Colonic mucosa (tissue), 4 donors: ENCODE measurements around the gene SLC46A1. TPM values are rescaled to one million over a fixed set of nuclear protein-coding genes. Genes with fewer than 3 reads are reported as not detected.
A peak's percentile ranks its signal among the peaks of the same experiment; 100 is the strongest.
"Not testable (repeated sequence)": the region's sequence is repeated elsewhere in the genome, so short reads cannot be mapped to it uniquely, and the experiment has no call there.

Experiments
- DNase-seq: peaks from one replicate; pipeline ENCODE4 v3.0.0-alpha.2; 2020
- H3K27ac ChIP-seq: fragments of 200-600 bp; one replicate; pipeline ENCODE4 v1.8.0; 2021
- H3K27me3 ChIP-seq: fragments of 200-600 bp; one replicate; pipeline ENCODE4 v1.8.0; 2021
- H3K36me3 ChIP-seq: fragments of 200-600 bp; one replicate; pipeline ENCODE4 v1.8.0; 2021
- H3K4me1 ChIP-seq: fragments of 200-600 bp; one replicate; pipeline ENCODE4 v1.8.0; 2021; ENCODE audit warnings: mild to moderate bottlenecking
- H3K4me3 ChIP-seq: fragments of 200-600 bp; one replicate; pipeline ENCODE4 v1.8.0; 2021
- H3K9ac ChIP-seq, 2 donors: one replicate each; pipeline ENCODE4 v1.7.0; 2013; ENCODE audit warnings: control low read depth in 2 of 2, low read depth in 2 of 2, low read length in 2 of 2
- H3K9me3 ChIP-seq: fragments of 200-600 bp; one replicate; pipeline ENCODE4 v1.8.0; 2021
- CTCF ChIP-seq: fragments of 200-600 bp; IDR thresholded peaks from one replicate; pipeline ENCODE4 v1.8.0; 2022; ENCODE audit warnings: antibody characterized with exemption, mild to moderate bottlenecking
- intact Hi-C: fragments of 100-400 bp; cut with DNase I; formaldehyde crosslinking; loops from one replicate; pipeline ENCODE4 v1.14.1; 2022
- total RNA-seq, 2 donors: library from RNA; stranded (reverse); fragmentation: NEBNext Ultra II Directional in 1 of 2; extraction: Animal tissue kit (Norgen Biotek cat#: 25700) in 1 of 2; gene quantifications; one replicate each; pipeline ENCODE4 v1.2.1, GENCODE V29; 2021
- donor health status: healthy.
- donor health status: DM: no; HTN: no; CAD: no.
- donor health status: DM: no; HTN: no; CAD: no.

SLC46A1 gene
- 1 to 10 TPM; 4.3 to 5.4 TPM for total RNA-seq

GRCh38 chr17:28405632-28406472, at the start of gene SLC46A1:
Gene SLC46A1 (minus strand): TSS chr17:28406212. CDS start chr17:28406114, 98 bp downstream.
- H3K9ac ChIP-seq, result peak within 1 kb of the TSS; percentile 32 to 63
- H3K4me1 ChIP-seq, result peaks cover 4% of the 10 kb centered on the region
- no peaks in the 10 kb centered on the region for H3K27me3 ChIP-seq
- intact Hi-C loops, result no loop called here
- peak; percentile 65 for DNase-seq
- TF ChIP-seq CTCF, result no peak
- H3K9me3 ChIP-seq, result no peaks in the 10 kb centered on the region
- H3K4me3 ChIP-seq, result peak within 1 kb of the TSS; percentile 74
- no peaks in the 10 kb centered on the region for H3K36me3 ChIP-seq
- no peak within 1 kb of the TSS for H3K27ac ChIP-seq

GRCh38 chr17:28449859-28450258, 43.8 kb upstream of the SLC46A1 start:
- intact Hi-C loops, result no loop called here
- no peaks in the 10 kb centered on the region for H3K27me3 ChIP-seq
- H3K9ac ChIP-seq, result no peak overlapping the region
- H3K27ac ChIP-seq, result no peak overlapping the region
- no peaks in the 10 kb centered on the region for H3K4me1 ChIP-seq
- DNase-seq, result no peak
- H3K4me3 ChIP-seq, result no peak overlapping the region
- H3K9me3 ChIP-seq, result no peaks in the 10 kb centered on the region
- no peak for TF ChIP-seq CTCF
- no peaks in the 10 kb centered on the region for H3K36me3 ChIP-seq

GRCh38 chr17:28447396-28447760, 41.4 kb upstream of the SLC46A1 start:
- Histone ChIP-seq H3K9ac (no peak overlapping the region), H3K27me3 (no peaks in the 10 kb centered on the region), H3K9me3 (no peaks in the 10 kb centered on the region), H3K36me3 (no peaks in the 10 kb centered on the region), H3K27ac (no peak overlapping the region), H3K4me3 (no peak overlapping the region), H3K4me1 (no peaks in the 10 kb centered on the region)
- intact Hi-C loops, result no loop called here
- DNase-seq, result no peak
- no peak for TF ChIP-seq CTCF

- no peak overlapping the region for H3K27ac ChIP-seq
- no peaks in the 10 kb centered on the region for H3K4me1 ChIP-seq
- no peaks in the 10 kb centered on the region for H3K36me3 ChIP-seq
- no peak overlapping the region for H3K9ac ChIP-seq
- no peak for TF ChIP-seq CTCF
- H3K9me3 ChIP-seq, result no peaks in the 10 kb centered on the region
- DNase-seq, result no peak
- H3K4me3 ChIP-seq, result no peak overlapping the region
- no peaks in the 10 kb centered on the region for H3K27me3 ChIP-seq
- intact Hi-C loops, result no loop called here
Measured at GRCh38 chr17:28446716-28447395, 40.8 kb upstream of the SLC46A1 start.

GRCh38 chr17:28443901-28444638, 38.1 kb upstream of the SLC46A1 start:
- intact Hi-C loops, result no loop called here
- H3K27me3 ChIP-seq, result no peaks in the 10 kb centered on the region
- DNase-seq, result no peak

GRCh38 chr17:28434326-28434725, 28.3 kb upstream of the SLC46A1 start:
- intact Hi-C loops, H3K9me3 ChIP-seq, DNase-seq, H3K27me3 ChIP-seq, H3K4me1 ChIP-seq, H3K4me3 ChIP-seq, H3K9ac ChIP-seq, H3K36me3 ChIP-seq, H3K27ac ChIP-seq: not testable (repeated sequence)

More at GRCh38 chr17:28443901-28444638, 38.1 kb upstream of the SLC46A1 start:
- Histone ChIP-seq H3K4me3 (no peak overlapping the region), H3K27ac (no peak overlapping the region), H3K9me3 (no peaks in the 10 kb centered on the region), H3K36me3 (no peaks in the 10 kb centered on the region), H3K4me1 (no peaks in the 10 kb centered on the region), H3K9ac (no peak overlapping the region)
- TF ChIP-seq CTCF, result no peak
